HEK293T (cell line): ENCODE measurements around the gene SCGB2A2.

ENCODE experiments used
- CTCF ChIA-PET: fragments of 350-600 bp; formaldehyde crosslinking; extraction: SDS; loops from one replicate; lab custom pipeline; 2021; ENCODE audit warnings: antibody characterized with exemption, inconsistent platforms; lab: Yijun Ruan, JAX
- POLR2A ChIA-PET: fragments of 350-600 bp; formaldehyde crosslinking; extraction: SDS; loops from one replicate; lab custom pipeline; 2020; ENCODE audit warnings: antibody characterized with exemption, inconsistent platforms; lab: Yijun Ruan, JAX
- DNase-seq: peaks from one replicate; pipeline ENCODE4 v3.0.0; 2012; ENCODE audit warnings: mixed read lengths; ENCODE audit errors: extremely low spot score
- ARNT ChIP-seq: fragments of 450-650 bp; IDR thresholded peaks from 2 replicates; pipeline ENCODE4 v1.6.1; 2017; ENCODE audit warnings: mild to moderate bottlenecking
- BHLHE40 ChIP-seq: fragments of 450-650 bp; IDR thresholded peaks from 2 replicates; pipeline ENCODE4 v1.6.1; 2016; ENCODE audit warnings: mild to moderate bottlenecking, moderate library complexity, borderline replicate concordance
- CTBP1 ChIP-seq: fragments of 450-650 bp; IDR thresholded peaks from 2 replicates; pipeline ENCODE4 v1.6.1; 2016; ENCODE audit warnings: borderline replicate concordance
- ELF4 ChIP-seq: fragments of 450-650 bp; IDR thresholded peaks from 2 replicates; pipeline ENCODE4 v1.6.1; 2017; ENCODE audit warnings: antibody characterized with exemption
- FOXA1 ChIP-seq: fragments of 450-650 bp; IDR thresholded peaks from 2 replicates; pipeline ENCODE4 v1.6.1; 2016; ENCODE audit warnings: mild to moderate bottlenecking
- FOXK2 ChIP-seq: fragments of 450-650 bp; IDR thresholded peaks from 2 replicates; pipeline ENCODE4 v1.6.1; 2016; ENCODE audit warnings: mild to moderate bottlenecking
- FOXM1 ChIP-seq: fragments of 450-650 bp; IDR thresholded peaks from 2 replicates; pipeline ENCODE4 v1.6.1; 2017; ENCODE audit warnings: mild to moderate bottlenecking, borderline replicate concordance
- HDGF ChIP-seq: fragments of 450-650 bp; IDR thresholded peaks from 2 replicates; pipeline ENCODE4 v1.6.1; 2017; ENCODE audit warnings: antibody characterized with exemption, borderline replicate concordance
- L3MBTL2 ChIP-seq: fragments of 450-650 bp; conservative IDR thresholded peaks from 2 replicates; pipeline ENCODE4 v1.6.1; 2016; ENCODE audit warnings: mild to moderate bottlenecking
- LEF1 ChIP-seq: fragments of 450-650 bp; IDR thresholded peaks from 2 replicates; pipeline ENCODE4 v1.6.1; 2017; ENCODE audit warnings: mild to moderate bottlenecking, borderline replicate concordance
- NFRKB ChIP-seq: fragments of 450-650 bp; IDR thresholded peaks from 2 replicates; pipeline ENCODE4 v1.6.1; 2016; ENCODE audit warnings: mild to moderate bottlenecking, moderate library complexity
- PKNOX1 ChIP-seq: fragments of 450-650 bp; IDR thresholded peaks from 2 replicates; pipeline ENCODE4 v1.6.1; 2016
- SP1 ChIP-seq: fragments of 450-650 bp; IDR thresholded peaks from 2 replicates; pipeline ENCODE4 v1.6.1; 2017
- SUZ12 ChIP-seq: fragments of 450-650 bp; IDR thresholded peaks from 2 replicates; pipeline ENCODE4 v1.6.1; 2016; ENCODE audit warnings: mild to moderate bottlenecking
- TARDBP ChIP-seq: fragments of 450-650 bp; IDR thresholded peaks from 2 replicates; pipeline ENCODE4 v1.6.1; 2016
- ZNF384 ChIP-seq: fragments of 450-650 bp; IDR thresholded peaks from 2 replicates; pipeline ENCODE4 v1.6.1; 2016

SCGB2A2 gene

GRCh38 chr11:62267576-62267975 lies 2.4 kb upstream of the SCGB2A2 start:
- TF ChIP-seq FOXM1 = no peak
- no peak for TF ChIP-seq PKNOX1
- no peak for TF ChIP-seq HDGF
- TF ChIP-seq LEF1 = no peak
- no peak for TF ChIP-seq SP1
- TF ChIP-seq FOXA1 = no peak
- POLR2A ChIA-PET = no interaction called here
- no peak for DNase-seq
- CTCF ChIA-PET = no interaction called here

- ChIA-PET CTCF (no interaction called here), POLR2A (no interaction called here)
- TF ChIP-seq FOXA1 (no peak), ARNT (no peak), SP1 (no peak), FOXM1 (no peak), ZNF384 (no peak), PKNOX1 (no peak), TARDBP (no peak), BHLHE40 (no peak), SUZ12 (no peak), LEF1 (no peak), L3MBTL2 (no peak), ELF4 (no peak), NFRKB (no peak), FOXK2 (no peak), HDGF (no peak), CTBP1 (no peak)
- DNase-seq = no peak
Observed at GRCh38 chr11:62273284-62273683, 3.3 kb downstream of the SCGB2A2 start.

GRCh38 chr11:62273789-62274275 lies 3.9 kb downstream of the SCGB2A2 start:
- ChIA-PET CTCF (no interaction called here), POLR2A (interaction anchor here (1.1 kb wide), 1 partner anchor 37 kb away, joined by 3 read pairs; no protein-coding TSS in a partner anchor)
- DNase-seq = no peak
- TF ChIP-seq FOXK2 (no peak), HDGF (no peak), L3MBTL2 (no peak), ARNT (no peak)

- no peak for TF ChIP-seq LEF1
- no peak for TF ChIP-seq BHLHE40
- no peak for TF ChIP-seq FOXA1
- TF ChIP-seq HDGF = no peak
- TF ChIP-seq ARNT = no peak
- no peak for TF ChIP-seq ZNF384
- no peak for TF ChIP-seq SUZ12
- TF ChIP-seq FOXK2 = no peak
- TF ChIP-seq SP1 = no peak
- TF ChIP-seq CTBP1 = no peak
- no peak for TF ChIP-seq FOXM1
- TF ChIP-seq ELF4 = no peak
- no peak for TF ChIP-seq TARDBP
- TF ChIP-seq PKNOX1 = no peak
- TF ChIP-seq NFRKB = no peak
- no peak for TF ChIP-seq L3MBTL2
- DNase-seq = no peak
- CTCF ChIA-PET = no interaction called here
- POLR2A ChIA-PET = no interaction called here
Observed at GRCh38 chr11:62280452-62280851, 10.5 kb downstream of the SCGB2A2 start.

- TF ChIP-seq FOXM1 = no peak
- DNase-seq = no peak
- POLR2A ChIA-PET = no interaction called here
- CTCF ChIA-PET = no interaction called here
Observed at GRCh38 chr11:62295504-62295903, 25.5 kb downstream of the SCGB2A2 start.

GRCh38 chr11:62298975-62299374 lies 29.0 kb downstream of the SCGB2A2 start, which contains the start of gene SCGB1D4:
Gene SCGB1D4 (minus strand): TSS chr11:62299075. CDS start chr11:62299010, 65 bp downstream.
- ChIA-PET CTCF (interaction anchor here (1.0 to 1.8 kb wide), 2 partner anchors 8 to 12 kb away, joined by 3 to 5 read pairs; no protein-coding TSS in a partner anchor), POLR2A (no interaction called here)
- no peak for DNase-seq
- no peak for TF ChIP-seq PKNOX1
- TF ChIP-seq HDGF = no peak
- no peak for TF ChIP-seq LEF1
- no peak for TF ChIP-seq NFRKB
- TF ChIP-seq ARNT = no peak
- no peak for TF ChIP-seq SP1
- TF ChIP-seq FOXM1 = no peak
- no peak for TF ChIP-seq L3MBTL2
- TF ChIP-seq ZNF384 = no peak
- TF ChIP-seq FOXK2 = no peak
- TF ChIP-seq SUZ12 = no peak
- no peak for TF ChIP-seq ELF4
